Measurements from ENCODE around the gene KSR1. TPM values are rescaled to one million over a fixed set of nuclear protein-coding genes. Genes with fewer than 3 reads are reported as not detected.

Gene KSR1
- total RNA-seq, 6 experiments from 2014 or later = 1.9 to 4.9 (median 3.6) TPM

- no peaks in the 10 kb centered on the region for H3K36me3 Mint-ChIP-seq (ENCODE audit: low read depth)
Measured at GRCh38 chr17:27548369-27548768, 92.1 kb downstream of the KSR1 start.

GRCh38 chr17:27549251-27549893 lies 93.1 kb downstream of the KSR1 start:
- Mint-ChIP-seq H3K9me3 (no peaks in the 10 kb centered on the region), H3K27ac (no peak overlapping the region), H3K36me3 (ENCODE audit: low read depth) (no peaks in the 10 kb centered on the region), H3K4me1 (ENCODE audit: low read depth) (peaks cover 31% of the 10 kb centered on the region), H3K4me3 (no peak overlapping the region), H3K27me3 (ENCODE audit: insufficient read depth) (peaks cover 9% of the 10 kb centered on the region)
- no peak for TF ChIP-seq CTCF (IDR thresholded peaks at IDR 0.05)
- no peak for DNase-seq

More at GRCh38 chr17:27548369-27548768, 92.1 kb downstream of the KSR1 start:
- Mint-ChIP-seq H3K4me3 (no peak overlapping the region), H3K4me1 (ENCODE audit: low read depth) (peaks cover 31% of the 10 kb centered on the region), H3K27me3 (ENCODE audit: insufficient read depth) (peaks cover 9% of the 10 kb centered on the region), H3K9me3 (no peaks in the 10 kb centered on the region), H3K27ac (no peak overlapping the region)
- DNase-seq = no peak
- TF ChIP-seq CTCF (IDR thresholded peaks at IDR 0.05) = no peak

- DNase-seq = no peak
- no peak for TF ChIP-seq CTCF (IDR thresholded peaks at IDR 0.05)
- peaks cover 31% of the 10 kb centered on the region for H3K4me1 Mint-ChIP-seq (ENCODE audit: low read depth)
- H3K4me3 Mint-ChIP-seq = no peak overlapping the region
- H3K27ac Mint-ChIP-seq = no peak overlapping the region
- no peaks in the 10 kb centered on the region for H3K36me3 Mint-ChIP-seq (ENCODE audit: low read depth)
- H3K27me3 Mint-ChIP-seq (ENCODE audit: insufficient read depth) = peaks cover 6% of the 10 kb centered on the region
- H3K9me3 Mint-ChIP-seq = no peaks in the 10 kb centered on the region
Measured at GRCh38 chr17:27550291-27550930, 94.2 kb downstream of the KSR1 start.

GRCh38 chr17:27550974-27551505 lies 94.8 kb downstream of the KSR1 start:
- no peaks in the 10 kb centered on the region for H3K9me3 Mint-ChIP-seq
- no peak for TF ChIP-seq CTCF (IDR thresholded peaks at IDR 0.05)
- H3K27ac Mint-ChIP-seq = no peak overlapping the region
- DNase-seq = no peak
- peaks cover 31% of the 10 kb centered on the region for H3K4me1 Mint-ChIP-seq (ENCODE audit: low read depth)
- no peak overlapping the region for H3K4me3 Mint-ChIP-seq
- peaks cover 3% of the 10 kb centered on the region for H3K27me3 Mint-ChIP-seq (ENCODE audit: insufficient read depth)
- no peaks in the 10 kb centered on the region for H3K36me3 Mint-ChIP-seq (ENCODE audit: low read depth)

GRCh38 chr17:27551701-27552248 lies 95.5 kb downstream of the KSR1 start:
- no peak for TF ChIP-seq CTCF (IDR thresholded peaks at IDR 0.05)
- Mint-ChIP-seq H3K27me3 (ENCODE audit: insufficient read depth) (peaks cover 3% of the 10 kb centered on the region), H3K36me3 (ENCODE audit: low read depth) (no peaks in the 10 kb centered on the region), H3K4me3 (no peak overlapping the region; the same call in 1 of the 2 replicates), H3K27ac (no peak overlapping the region), H3K9me3 (no peaks in the 10 kb centered on the region), H3K4me1 (ENCODE audit: low read depth) (peaks cover 25% of the 10 kb centered on the region)
- DNase-seq = no peak
